ENCODE results near the gene TRIM43. TPM values are rescaled to one million over a fixed set of nuclear protein-coding genes. Genes with fewer than 3 reads are reported as not detected.
A peak's percentile ranks its signal among the peaks of the same experiment; 100 is the strongest.
"Not testable (repeated sequence)": the region's sequence is repeated elsewhere in the genome, so short reads cannot be mapped to it uniquely, and the experiment has no call there.

TRIM43 gene
- total RNA-seq = not detected in 2 replicates

DNA sequence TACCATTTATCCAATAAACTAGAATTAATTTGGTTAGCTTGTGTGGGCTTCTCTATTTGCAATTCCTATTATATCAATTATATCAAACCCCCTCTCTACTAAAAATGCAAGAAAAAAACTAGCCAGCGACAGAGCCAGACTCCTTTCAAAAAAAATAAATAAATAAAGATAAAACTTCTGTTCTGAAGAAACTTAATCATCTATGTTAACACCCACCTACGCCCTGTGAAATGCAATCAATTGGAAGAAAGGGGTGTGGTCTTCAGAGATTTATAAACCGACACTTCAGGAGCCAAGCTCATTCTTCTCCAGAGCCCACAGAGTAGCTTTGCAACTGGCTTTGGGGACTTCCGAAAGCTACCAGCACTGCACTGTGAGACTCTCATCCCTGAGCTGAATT lies at the start of gene TRIM43:
TSS of gene TRIM43 (plus strand) at position 301 of the 400 bp plus-strand sequence. CDS start 2,023 bp downstream, outside the sequence.
- H3K27ac Mint-ChIP-seq; H3K4me3 Mint-ChIP-seq; H3K9me3 Mint-ChIP-seq; H3K36me3 Mint-ChIP-seq (ENCODE audit: low read depth); intact Hi-C loops (cut with micrococcal nuclease); DNase-seq; H3K4me1 Mint-ChIP-seq: not testable (repeated sequence)
- peaks cover 12% of the 10 kb centered on the region for H3K27me3 Mint-ChIP-seq

DNA sequence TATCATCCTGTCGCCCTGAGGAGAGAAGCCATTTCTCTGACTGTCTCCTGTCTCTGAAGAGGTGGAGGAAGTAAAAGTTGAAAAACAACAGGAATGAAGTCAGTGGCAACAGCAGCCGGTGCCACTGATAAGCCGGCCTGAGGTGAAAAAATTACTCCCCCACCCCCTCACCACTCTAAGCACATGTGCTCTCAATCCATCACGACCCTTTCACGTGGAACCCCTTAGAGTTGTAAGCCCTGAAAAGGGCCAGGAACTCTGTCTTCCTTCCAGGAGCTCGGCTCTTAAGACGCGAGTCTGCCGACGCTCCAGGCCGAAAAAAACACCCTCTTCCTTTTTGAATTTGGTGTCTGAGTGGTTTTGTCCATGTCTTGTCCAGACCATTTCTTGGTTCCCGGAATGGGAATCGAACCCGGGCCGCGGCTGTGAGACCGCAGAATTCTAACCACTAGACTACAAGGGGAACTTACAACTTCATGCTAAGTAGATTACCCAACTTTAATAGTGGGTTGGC lies 40.7 kb upstream of the TRIM43 start:
- Mint-ChIP-seq H3K9me3 (no peaks in the 10 kb centered on the region), H3K36me3 (ENCODE audit: low read depth) (no peaks in the 10 kb centered on the region), H3K4me1 (peaks cover 4% of the 10 kb centered on the region), H3K4me3 (no peak overlapping the region), H3K27ac (no peak overlapping the region), H3K27me3 (peaks cover 34% of the 10 kb centered on the region)
- intact Hi-C loops (cut with micrococcal nuclease) = no loop called here
- peak; percentile 45 for DNase-seq

DNA sequence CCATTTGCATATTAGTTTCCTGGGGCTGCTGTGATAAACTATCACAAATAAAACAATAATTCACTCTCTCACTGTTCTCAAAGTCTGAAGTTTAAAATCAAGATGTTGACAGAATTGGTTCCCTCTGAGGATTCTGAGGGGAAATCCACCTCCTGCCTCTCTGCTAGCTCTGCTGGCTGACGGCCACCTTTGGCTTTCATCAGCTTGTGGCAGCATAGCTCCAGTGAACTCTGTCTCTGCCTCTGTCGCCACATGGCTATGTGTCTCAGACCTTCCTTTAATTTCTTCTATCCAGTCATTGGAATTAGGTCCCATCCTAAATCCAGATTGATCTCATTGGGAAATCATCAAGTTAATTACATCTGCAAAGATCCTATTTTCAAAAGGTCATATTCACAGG lies 38.9 kb upstream of the TRIM43 start:
- Mint-ChIP-seq H3K4me1 (no peaks in the 10 kb centered on the region), H3K4me3 (no peak overlapping the region), H3K36me3 (ENCODE audit: low read depth) (no peaks in the 10 kb centered on the region), H3K27me3 (peaks cover 39% of the 10 kb centered on the region), H3K27ac (no peak overlapping the region), H3K9me3 (no peaks in the 10 kb centered on the region)
- intact Hi-C loops (cut with micrococcal nuclease) = no loop called here
- peak; percentile 48 for DNase-seq

GRCh38 chr2:95569170-95569569 lies 22.6 kb upstream of the TRIM43 start:
- no peaks in the 10 kb centered on the region for H3K36me3 Mint-ChIP-seq (ENCODE audit: low read depth)
- no peak overlapping the region for H3K4me3 Mint-ChIP-seq
- H3K9me3 Mint-ChIP-seq = no peaks in the 10 kb centered on the region
- H3K27me3 Mint-ChIP-seq = peaks cover 37% of the 10 kb centered on the region
- intact Hi-C loops (cut with micrococcal nuclease) = no loop called here
- no peak overlapping the region for H3K27ac Mint-ChIP-seq
- no peak for DNase-seq
- H3K4me1 Mint-ChIP-seq = no peaks in the 10 kb centered on the region

GRCh38 chr2:95573866-95574265 lies 17.9 kb upstream of the TRIM43 start:
- peaks cover 36% of the 10 kb centered on the region for H3K27me3 Mint-ChIP-seq
- H3K27ac Mint-ChIP-seq = no peak overlapping the region
- H3K36me3 Mint-ChIP-seq (ENCODE audit: low read depth) = no peaks in the 10 kb centered on the region
- no peaks in the 10 kb centered on the region for H3K4me1 Mint-ChIP-seq
- intact Hi-C loops (cut with micrococcal nuclease) = no loop called here
- no peak overlapping the region for H3K4me3 Mint-ChIP-seq
- DNase-seq = no peak
- H3K9me3 Mint-ChIP-seq = no peaks in the 10 kb centered on the region

- Mint-ChIP-seq H3K27ac (no peak overlapping the region), H3K27me3 (peaks cover 35% of the 10 kb centered on the region), H3K9me3 (no peaks in the 10 kb centered on the region), H3K36me3 (ENCODE audit: low read depth) (no peaks in the 10 kb centered on the region), H3K4me3 (no peak overlapping the region), H3K4me1 (no peaks in the 10 kb centered on the region)
- intact Hi-C loops (cut with micrococcal nuclease) = no loop called here
- DNase-seq = no peak
These were observed 17.3 kb upstream of the TRIM43 start for GRCh38 chr2:95574506-95574905.

- H3K27ac Mint-ChIP-seq = no peak overlapping the region
- intact Hi-C loops (cut with micrococcal nuclease) = no loop called here
- H3K4me1 Mint-ChIP-seq = no peaks in the 10 kb centered on the region
- no peaks in the 10 kb centered on the region for H3K36me3 Mint-ChIP-seq (ENCODE audit: low read depth)
- peaks cover 27% of the 10 kb centered on the region for H3K27me3 Mint-ChIP-seq
- no peak for DNase-seq
- no peaks in the 10 kb centered on the region for H3K9me3 Mint-ChIP-seq
- H3K4me3 Mint-ChIP-seq = no peak overlapping the region
These were observed 15.9 kb upstream of the TRIM43 start for GRCh38 chr2:95575857-95576256.

DNA sequence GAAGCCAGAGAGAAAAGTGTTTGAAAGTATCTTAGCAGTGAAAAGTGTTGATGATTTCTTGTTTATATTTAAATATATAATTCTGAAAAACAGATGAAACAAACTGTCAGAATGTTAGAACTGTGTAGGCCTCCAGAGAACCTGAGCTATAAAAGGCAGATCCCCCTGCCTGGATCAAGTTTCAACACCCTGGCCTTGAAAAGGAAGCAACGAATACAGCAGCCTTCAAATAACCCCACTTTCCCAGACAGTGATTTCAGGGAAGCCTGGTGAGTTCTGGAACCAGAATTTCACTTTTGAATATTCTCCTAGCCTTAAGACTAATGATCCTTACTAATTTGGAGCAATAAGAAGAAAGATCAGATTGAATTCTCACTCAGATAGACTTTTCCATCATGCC lies 13.3 kb upstream of the TRIM43 start:
- Mint-ChIP-seq H3K27ac (no peak overlapping the region), H3K4me3 (no peak overlapping the region), H3K4me1 (no peaks in the 10 kb centered on the region), H3K9me3 (no peaks in the 10 kb centered on the region), H3K36me3 (ENCODE audit: low read depth) (no peaks in the 10 kb centered on the region), H3K27me3 (peaks cover 25% of the 10 kb centered on the region)
- no peak for DNase-seq
- intact Hi-C loops (cut with micrococcal nuclease) = no loop called here

DNA sequence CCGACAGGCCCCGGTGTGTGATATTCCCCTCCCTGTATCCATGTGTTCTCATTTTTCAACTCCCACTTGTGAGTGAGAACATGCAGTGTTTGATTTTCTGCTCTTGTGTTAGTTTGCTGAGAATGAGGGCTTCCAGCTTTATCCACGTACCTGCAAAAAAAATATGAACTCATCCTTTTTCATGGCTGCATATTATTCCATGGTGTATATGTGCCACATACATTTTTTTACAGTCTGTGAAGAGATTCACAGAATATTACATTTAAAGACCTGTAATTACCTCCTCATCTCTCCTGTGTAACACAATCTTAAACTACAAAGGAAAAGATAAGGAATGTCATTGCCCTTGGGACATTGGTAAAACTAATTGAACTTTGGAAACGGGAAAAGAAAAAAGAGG lies 8.3 kb upstream of the TRIM43 start:
- not testable (repeated sequence) for H3K4me3 Mint-ChIP-seq, H3K9me3 Mint-ChIP-seq

GRCh38 chr2:95584321-95584720 lies 7.5 kb upstream of the TRIM43 start:
- intact Hi-C loops (cut with micrococcal nuclease); H3K9me3 Mint-ChIP-seq; DNase-seq; H3K27ac Mint-ChIP-seq; H3K4me3 Mint-ChIP-seq; H3K27me3 Mint-ChIP-seq; H3K4me1 Mint-ChIP-seq; H3K36me3 Mint-ChIP-seq (ENCODE audit: low read depth): not testable (repeated sequence)

More for the DNA sequence above, 8.3 kb upstream of the TRIM43 start:
- H3K27me3 Mint-ChIP-seq = peaks cover 13% of the 10 kb centered on the region
- H3K27ac Mint-ChIP-seq; H3K4me1 Mint-ChIP-seq; H3K36me3 Mint-ChIP-seq (ENCODE audit: low read depth); DNase-seq; intact Hi-C loops (cut with micrococcal nuclease): not testable (repeated sequence)

DNA sequence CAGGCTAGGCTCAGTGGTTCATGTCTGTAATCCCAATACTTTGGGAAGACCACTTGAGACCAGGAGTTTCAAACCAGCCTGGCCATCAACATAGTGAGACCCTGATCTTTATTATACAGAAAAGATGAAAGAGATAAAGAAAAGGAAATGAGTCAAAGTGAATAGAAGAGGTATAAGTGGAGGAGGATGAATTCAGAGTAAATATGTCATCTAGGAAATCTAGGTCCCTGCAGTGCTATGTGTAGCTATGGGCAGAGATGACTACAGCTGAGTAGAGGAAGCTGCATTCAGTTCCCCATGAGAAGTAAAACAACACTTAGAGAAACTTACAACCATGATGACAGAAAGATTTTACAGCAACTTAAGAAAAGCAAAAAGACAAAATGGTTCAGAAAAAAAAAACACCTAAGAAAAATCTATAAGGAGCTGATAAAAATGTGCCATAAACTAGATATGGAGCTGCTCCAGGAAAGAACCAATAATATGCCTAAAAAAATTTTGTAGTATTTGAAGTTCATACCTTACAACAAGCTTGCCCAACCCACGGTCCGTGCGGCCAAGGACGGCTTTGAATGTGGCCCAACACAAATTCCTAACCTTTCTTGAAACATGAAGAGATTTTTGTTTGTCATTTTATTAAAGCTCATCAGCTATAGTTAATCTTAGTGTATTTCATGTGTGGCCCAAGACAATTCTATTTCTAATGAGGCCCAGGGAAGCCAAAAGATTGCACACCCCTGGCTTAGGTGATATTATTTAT lies 1.8 kb upstream of the TRIM43 start:
- H3K4me3 Mint-ChIP-seq; H3K9me3 Mint-ChIP-seq; H3K4me1 Mint-ChIP-seq; H3K27ac Mint-ChIP-seq; DNase-seq; intact Hi-C loops (cut with micrococcal nuclease); H3K36me3 Mint-ChIP-seq (ENCODE audit: low read depth): not testable (repeated sequence)
- peaks cover 18% of the 10 kb centered on the region for H3K27me3 Mint-ChIP-seq

DNA sequence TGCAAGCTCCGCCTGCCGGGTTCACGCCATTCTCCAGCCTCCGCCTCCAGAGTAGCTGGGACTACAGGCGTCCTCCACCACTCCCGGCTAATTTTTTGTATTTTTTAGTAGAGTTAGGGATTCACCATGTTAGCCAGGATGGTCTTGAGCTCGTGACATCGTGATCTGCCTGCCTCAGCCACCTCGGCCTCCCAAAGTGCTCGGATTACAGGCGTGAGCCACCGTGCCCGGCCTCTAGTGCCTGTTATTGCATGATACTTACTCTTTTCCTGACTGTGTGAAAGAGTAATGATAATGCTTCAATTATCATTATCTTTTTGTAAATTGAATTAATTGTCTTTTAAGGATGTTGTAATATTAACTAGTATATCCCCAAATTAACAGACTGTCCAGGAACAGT lies 1.2 kb downstream of the TRIM43 start:
- H3K9me3 Mint-ChIP-seq; H3K27ac Mint-ChIP-seq; H3K36me3 Mint-ChIP-seq (ENCODE audit: low read depth); intact Hi-C loops (cut with micrococcal nuclease); H3K4me3 Mint-ChIP-seq; H3K27me3 Mint-ChIP-seq; H3K4me1 Mint-ChIP-seq; DNase-seq: not testable (repeated sequence)

DNA sequence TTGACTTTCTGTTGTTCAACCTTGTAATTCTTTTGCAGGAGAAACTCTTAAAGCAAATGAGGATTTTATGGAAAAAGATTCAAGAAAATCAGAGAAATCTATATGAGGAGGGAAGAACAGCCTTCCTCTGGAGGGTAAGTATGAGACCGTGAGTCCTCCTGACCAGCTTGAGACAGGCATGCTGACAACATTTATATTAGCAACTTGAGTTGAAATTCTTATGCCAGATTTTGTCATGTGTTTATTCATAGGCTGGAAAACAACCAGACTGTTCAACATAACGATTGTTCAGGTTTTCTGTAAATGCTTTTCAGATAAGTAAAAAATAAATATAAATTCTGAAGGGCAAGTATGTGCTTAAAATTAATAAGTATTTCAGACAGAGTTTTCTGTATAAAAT lies 3.2 kb downstream of the TRIM43 start:
- H3K4me1 Mint-ChIP-seq; H3K27ac Mint-ChIP-seq; H3K36me3 Mint-ChIP-seq (ENCODE audit: low read depth); DNase-seq; H3K9me3 Mint-ChIP-seq; intact Hi-C loops (cut with micrococcal nuclease); H3K27me3 Mint-ChIP-seq; H3K4me3 Mint-ChIP-seq: not testable (repeated sequence)

- H3K36me3 Mint-ChIP-seq (ENCODE audit: low read depth); intact Hi-C loops (cut with micrococcal nuclease); DNase-seq; H3K4me3 Mint-ChIP-seq; H3K27ac Mint-ChIP-seq; H3K9me3 Mint-ChIP-seq; H3K27me3 Mint-ChIP-seq; H3K4me1 Mint-ChIP-seq: not testable (repeated sequence)
These were observed 9.5 kb downstream of the TRIM43 start for GRCh38 chr2:95601301-95601700.

- DNase-seq; H3K4me1 Mint-ChIP-seq; H3K36me3 Mint-ChIP-seq (ENCODE audit: low read depth); intact Hi-C loops (cut with micrococcal nuclease); H3K27ac Mint-ChIP-seq; H3K27me3 Mint-ChIP-seq; H3K4me3 Mint-ChIP-seq; H3K9me3 Mint-ChIP-seq: not testable (repeated sequence)
These were observed 10.3 kb downstream of the TRIM43 start for GRCh38 chr2:95602146-95602545.

Measured in activated CD4-positive, alpha-beta T cell treated with anti-CD3 and anti-CD28 coated beads, Interleukin-2, amount 10 ng/mL, durations not matched to agents 24 days and 14 days (primary cell).